ENCODE results near the gene COL6A3.

COL6A3 gene

GRCh38 chr2:237441605-237442274 lies 27.8 kb upstream of the COL6A3 start:
- DNase-seq (ENCODE audit: low spot score): no peak

DNA sequence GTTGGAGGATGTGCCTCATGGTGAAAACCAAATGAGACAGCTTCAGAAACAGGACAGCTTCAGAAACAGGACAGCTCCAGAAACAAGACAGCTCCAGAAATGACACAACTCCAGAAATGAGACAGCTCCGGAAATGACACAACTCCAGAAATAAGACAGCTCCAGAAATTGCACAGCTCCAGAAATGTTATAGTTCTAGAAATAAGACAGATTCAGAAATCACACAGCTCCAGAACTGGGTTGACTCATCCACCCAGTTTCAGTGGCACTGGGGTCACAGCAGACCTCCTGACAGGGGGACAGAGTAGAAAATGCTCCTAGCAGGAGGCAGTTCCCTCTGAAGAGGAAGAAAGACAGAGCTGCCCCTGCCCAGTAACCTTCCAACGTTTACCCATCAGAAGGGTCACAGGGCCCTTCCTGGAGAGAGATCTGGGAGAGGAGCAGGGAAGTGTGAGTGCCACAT lies 26.9 kb upstream of the COL6A3 start:
- no peak for DNase-seq (ENCODE audit: low spot score)

DNA sequence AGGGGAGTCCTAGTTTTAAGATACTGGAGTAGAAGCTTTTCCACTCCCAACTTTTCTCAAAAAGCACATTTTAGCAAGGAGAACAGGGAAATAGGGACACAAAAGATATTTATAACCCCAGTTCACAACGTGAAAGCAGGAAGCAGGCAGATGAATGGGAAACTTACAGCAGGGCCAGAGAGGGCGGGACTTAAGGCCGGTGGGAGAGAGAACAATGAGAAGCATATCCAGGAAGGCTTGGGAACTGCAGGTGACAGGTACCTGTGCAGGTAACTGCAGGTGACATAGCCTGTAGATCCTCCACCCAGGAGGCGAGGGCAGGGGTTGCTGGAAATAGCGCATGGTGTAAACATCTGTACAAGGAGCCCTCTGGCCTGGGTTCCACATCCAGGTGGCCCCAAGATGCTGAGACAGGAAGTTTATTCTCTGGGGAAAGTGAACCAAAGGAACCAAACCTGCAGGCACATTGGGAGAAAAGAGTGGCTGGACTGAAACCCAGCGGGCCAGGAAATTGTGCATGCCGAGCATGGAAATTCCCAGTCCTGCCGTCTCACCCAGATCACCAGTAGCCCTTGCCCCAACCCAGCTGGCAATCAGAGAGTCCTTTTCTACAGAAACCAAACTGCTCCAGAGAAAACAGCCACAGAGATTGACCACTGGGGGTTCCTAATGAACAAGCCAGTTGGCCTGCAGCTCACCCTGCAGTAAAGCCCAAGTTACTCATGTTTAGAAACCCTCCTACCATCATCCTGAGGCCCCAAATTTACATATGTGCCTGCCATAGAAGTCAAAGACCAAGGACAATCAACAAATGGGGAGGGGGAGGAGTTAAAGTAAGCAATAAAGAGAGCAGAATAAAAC lies 24.3 kb upstream of the COL6A3 start:
- no peak for DNase-seq (ENCODE audit: low spot score)

- DNase-seq (ENCODE audit: low spot score): no peak
These were observed 23.6 kb upstream of the COL6A3 start for GRCh38 chr2:237437566-237437965.

DNA sequence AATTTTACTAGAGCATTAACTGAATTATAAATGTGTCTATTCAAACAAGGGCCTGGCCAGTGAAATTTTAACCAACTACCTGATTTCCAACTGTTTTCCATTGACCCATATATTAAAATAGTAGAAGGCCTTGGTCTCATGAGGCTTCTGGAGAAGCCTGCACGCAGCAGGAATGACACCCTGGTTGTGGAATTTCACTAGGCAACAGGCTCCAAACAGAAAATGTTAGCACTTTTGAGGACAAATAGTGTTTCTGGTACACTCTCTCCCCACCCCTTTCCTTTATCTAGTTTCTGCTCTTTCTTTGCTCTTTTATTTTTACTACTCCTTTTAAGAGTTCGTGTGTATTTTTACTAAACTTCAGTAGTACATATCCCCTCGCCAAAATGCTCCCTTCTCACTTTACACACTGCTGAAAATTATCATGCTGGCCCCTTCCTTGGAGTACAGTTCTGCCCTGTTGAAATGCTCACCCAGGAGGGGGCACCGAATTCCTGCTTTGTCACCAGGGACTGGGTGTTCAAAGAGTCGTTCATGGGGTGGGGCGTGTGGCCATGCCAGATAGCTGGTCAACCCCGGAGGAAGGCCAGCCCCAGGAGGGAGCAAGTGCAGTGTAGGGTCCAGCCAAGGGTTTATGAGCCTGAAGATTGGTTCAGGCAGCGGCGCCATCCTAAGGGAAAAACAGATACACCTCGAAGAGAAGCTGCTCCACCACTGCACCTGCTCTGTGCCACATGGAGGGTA lies 22.1 kb upstream of the COL6A3 start:
- DNase-seq (ENCODE audit: low spot score): peak; percentile 92

GRCh38 chr2:237434866-237435311 lies 20.9 kb upstream of the COL6A3 start:
- no peak for DNase-seq (ENCODE audit: low spot score)

GRCh38 chr2:237433920-237434676 lies 20.1 kb upstream of the COL6A3 start:
- DNase-seq (ENCODE audit: low spot score): no peak

DNA sequence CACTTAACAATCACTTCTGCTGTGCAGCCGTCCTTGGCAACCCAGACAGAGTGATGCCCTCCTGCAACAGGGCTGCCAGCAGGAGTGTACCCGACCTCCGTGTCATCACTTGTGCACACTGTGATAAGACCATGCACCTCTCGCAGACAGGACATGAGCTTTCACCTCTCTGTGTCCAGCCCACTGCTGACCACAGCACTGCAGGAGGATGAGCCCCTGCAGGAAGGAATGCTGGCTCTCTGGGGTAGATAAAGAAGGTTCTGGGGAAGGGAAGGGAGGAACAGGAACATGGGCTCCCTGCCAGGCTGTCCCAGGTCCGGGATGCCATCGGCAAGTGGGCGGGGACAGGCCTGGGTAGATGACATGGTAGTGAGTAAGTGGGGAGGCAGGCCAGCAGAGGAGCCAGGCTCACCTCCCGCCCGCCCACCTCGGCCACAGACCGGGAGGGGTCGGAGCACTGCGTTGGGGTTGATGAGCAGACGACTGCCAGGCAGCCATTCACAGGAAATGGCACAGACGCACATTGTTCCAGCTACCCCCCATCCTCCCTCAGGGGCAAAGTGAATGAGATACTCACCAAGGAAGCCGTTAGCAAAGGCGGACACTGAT lies 18.6 kb upstream of the COL6A3 start:
- peak; percentile 80 for DNase-seq (ENCODE audit: low spot score)

- DNase-seq (ENCODE audit: low spot score): no peak
These were observed 17.9 kb upstream of the COL6A3 start for GRCh38 chr2:237431837-237432236.

GRCh38 chr2:237431372-237431771 lies 17.4 kb upstream of the COL6A3 start:
- no peak for DNase-seq (ENCODE audit: low spot score)

GRCh38 chr2:237430861-237431260 lies 16.9 kb upstream of the COL6A3 start:
- DNase-seq (ENCODE audit: low spot score): no peak

- DNase-seq (ENCODE audit: low spot score): no peak
These were observed 15.8 kb upstream of the COL6A3 start for GRCh38 chr2:237429753-237430152.

- DNase-seq (ENCODE audit: low spot score): no peak
These were observed 14.0 kb upstream of the COL6A3 start for GRCh38 chr2:237427769-237428506.

DNA sequence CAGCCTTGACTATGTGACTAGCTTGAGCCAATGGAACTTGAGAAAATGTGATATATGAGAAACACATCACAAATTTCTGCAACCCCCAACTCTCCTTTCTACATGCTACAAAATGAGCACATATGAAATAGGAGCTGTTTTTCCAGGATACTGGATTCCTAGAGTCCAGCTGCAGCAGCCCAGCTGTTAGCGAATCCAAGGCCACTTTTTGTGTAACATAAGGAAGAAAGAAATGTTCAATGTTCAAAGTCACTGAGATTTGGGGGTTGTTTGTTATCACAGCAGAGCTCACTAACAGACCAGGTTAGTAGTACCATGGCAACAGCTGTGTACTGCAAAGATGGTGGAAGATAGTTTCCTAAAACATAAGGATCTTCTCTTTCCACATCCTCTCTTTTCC lies 12.6 kb upstream of the COL6A3 start:
- DNase-seq (ENCODE audit: low spot score): no peak

- no peak for DNase-seq (ENCODE audit: low spot score)
These were observed 11.4 kb upstream of the COL6A3 start for GRCh38 chr2:237425320-237425719.

- DNase-seq (ENCODE audit: low spot score): no peak
These were observed 10.6 kb upstream of the COL6A3 start for GRCh38 chr2:237424544-237424943.

DNA sequence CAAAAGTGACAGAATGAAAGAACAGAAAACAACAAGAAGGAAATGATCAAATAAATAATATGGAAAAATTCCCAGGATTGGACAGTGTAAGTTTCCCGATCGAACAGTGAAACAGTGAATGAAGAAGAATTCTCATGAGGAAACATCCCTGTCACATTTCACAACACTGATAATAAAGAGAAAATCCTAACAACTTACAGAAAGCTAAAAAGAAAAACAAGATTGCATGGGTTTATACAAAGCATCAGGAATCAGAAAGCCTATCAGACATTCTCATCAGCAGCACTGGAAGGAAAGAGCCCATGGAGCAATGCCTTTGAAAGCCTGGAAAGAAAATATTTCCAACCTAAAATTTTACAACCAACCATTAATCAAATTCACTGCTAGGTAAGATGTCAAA lies 9.9 kb upstream of the COL6A3 start:
- no peak for DNase-seq (ENCODE audit: low spot score)

- no peak for DNase-seq (ENCODE audit: low spot score)
These were observed 8.3 kb upstream of the COL6A3 start for GRCh38 chr2:237422309-237422708.

DNA sequence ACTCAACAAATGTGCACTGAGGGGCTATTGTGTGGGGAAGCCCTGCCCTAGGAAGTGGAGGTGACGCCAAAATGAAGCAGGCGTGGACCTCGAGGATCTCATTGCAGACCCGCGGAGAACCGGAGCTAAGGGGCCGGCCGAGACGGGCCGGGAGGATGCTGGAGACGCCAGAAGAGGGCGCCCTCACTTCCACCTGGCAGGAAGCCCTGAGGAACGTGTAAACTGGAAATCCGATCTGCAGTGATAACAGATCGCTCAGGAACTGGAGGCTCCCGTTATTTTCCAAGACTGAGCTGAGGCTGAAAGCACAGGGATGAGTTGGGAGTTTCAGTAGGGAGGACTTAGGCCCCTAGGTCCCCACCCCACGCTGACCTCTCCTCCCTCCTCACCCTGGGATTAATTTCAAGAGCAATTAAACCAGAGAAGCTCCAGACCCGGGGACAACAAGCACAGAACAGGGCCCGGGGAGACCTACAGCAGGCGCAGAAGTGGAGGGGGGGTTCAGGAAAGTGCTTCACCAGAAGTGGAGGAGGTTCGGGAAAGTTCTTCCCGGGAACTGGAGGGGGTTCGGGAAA lies 7.7 kb upstream of the COL6A3 start:
- no peak for DNase-seq (ENCODE audit: low spot score)

- DNase-seq (ENCODE audit: low spot score): no peak
These were observed 4.3 kb upstream of the COL6A3 start for GRCh38 chr2:237418300-237418699.

All from hepatic stellate cell (primary cell).